Skin of body (tissue), 2 donors: ENCODE data around the gene CPA1. TPM values are rescaled to one million over a fixed set of nuclear protein-coding genes. Genes with fewer than 3 reads are reported as not detected.

Experiments
- DNase-seq: peaks from one replicate; lab custom pipeline; 2025; lab: John Stamatoyannopoulos, UW
- total RNA-seq: library from RNA; depleted of rRNA; stranded (reverse); fragments of >200 nt; gene quantifications from one replicate; pipeline ENCODE4 v1.2.3, GENCODE V29; 2014

Gene CPA1
- total RNA-seq, 1 donor from 2014 or later, result 0.79 TPM

GRCh38 chr7:130353196-130353595 is 27.1 kb upstream of the CPA1 start:
- no peak for DNase-seq

GRCh38 chr7:130356121-130356875 is 24.0 kb upstream of the CPA1 start:
- DNase-seq, result peak; percentile 94

GRCh38 chr7:130356876-130357611 is 23.2 kb upstream of the CPA1 start:
- DNase-seq, result peak; percentile 40

- DNase-seq, result no peak
Measured at GRCh38 chr7:130358471-130358870, 21.8 kb upstream of the CPA1 start.

- no peak for DNase-seq
Measured at GRCh38 chr7:130359276-130359857, 20.9 kb upstream of the CPA1 start.

- no peak for DNase-seq
Measured at GRCh38 chr7:130360518-130360917, 19.8 kb upstream of the CPA1 start.

GRCh38 chr7:130361681-130362080 is 18.6 kb upstream of the CPA1 start:
- DNase-seq, result no peak

GRCh38 chr7:130362251-130362816 is 18.0 kb upstream of the CPA1 start:
- no peak for DNase-seq

- no peak for DNase-seq
Measured at GRCh38 chr7:130363026-130363847, 17.1 kb upstream of the CPA1 start.

- no peak for DNase-seq
Measured at GRCh38 chr7:130364451-130364850, 15.8 kb upstream of the CPA1 start.

GRCh38 chr7:130365088-130365487 is 15.2 kb upstream of the CPA1 start:
- DNase-seq, result no peak

- DNase-seq, result peak; percentile 30
Measured at GRCh38 chr7:130365511-130366441, 14.5 kb upstream of the CPA1 start.

GRCh38 chr7:130366564-130366963 is 13.7 kb upstream of the CPA1 start:
- no peak for DNase-seq

GRCh38 chr7:130367088-130367755 is 13.1 kb upstream of the CPA1 start:
- DNase-seq, result no peak

- no peak for DNase-seq
Measured at GRCh38 chr7:130367836-130368746, 12.2 kb upstream of the CPA1 start.

GRCh38 chr7:130369110-130369711 is 11.1 kb upstream of the CPA1 start:
- DNase-seq, result no peak

GRCh38 chr7:130369831-130370550 is 10.3 kb upstream of the CPA1 start:
- DNase-seq, result no peak
